ENCODE results near the gene STAP2. TPM values are rescaled to one million over a fixed set of nuclear protein-coding genes. Genes with fewer than 3 reads are reported as not detected.

Gene STAP2
- total RNA-seq, 1 experiment from 2014 or later, result 7.9 TPM

- DNase-seq (ENCODE audit: low read depth), result no peak
These were observed 32.9 kb upstream of the STAP2 start for GRCh38 chr19:4371247-4372164.

DNA sequence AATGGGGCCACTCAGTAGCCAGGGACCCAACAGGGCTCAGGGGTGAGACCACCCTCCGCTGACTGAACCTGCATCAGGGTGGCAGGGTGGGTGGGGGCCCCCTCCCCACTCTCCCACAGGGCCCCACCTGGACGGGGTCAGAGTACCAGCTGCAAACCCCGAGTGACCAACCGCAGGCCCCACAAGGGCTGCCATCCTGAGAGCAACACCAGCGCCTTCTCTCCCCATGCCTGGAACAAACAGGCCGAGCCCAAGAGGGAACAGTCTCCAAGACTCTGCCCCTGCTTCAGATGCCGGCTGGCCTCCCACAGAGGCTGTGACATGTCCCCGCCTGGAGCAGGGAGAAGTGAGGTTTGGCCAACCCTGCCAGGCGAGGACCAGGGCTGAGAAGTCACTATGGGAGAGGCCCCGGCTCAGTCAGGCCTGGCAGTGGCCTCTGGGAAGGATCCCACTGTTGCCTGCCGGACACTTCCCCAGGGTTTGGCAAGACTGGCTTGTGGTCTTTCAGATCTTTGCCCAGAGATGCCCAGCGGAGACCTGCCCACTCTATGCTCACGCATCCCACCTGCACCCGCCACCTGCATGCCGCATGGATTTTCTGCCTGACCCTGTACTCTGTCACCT lies 31.9 kb upstream of the STAP2 start:
- no peak for DNase-seq (ENCODE audit: low read depth)

GRCh38 chr19:4369888-4370260 lies 31.2 kb upstream of the STAP2 start:
- DNase-seq (ENCODE audit: low read depth), result no peak

DNA sequence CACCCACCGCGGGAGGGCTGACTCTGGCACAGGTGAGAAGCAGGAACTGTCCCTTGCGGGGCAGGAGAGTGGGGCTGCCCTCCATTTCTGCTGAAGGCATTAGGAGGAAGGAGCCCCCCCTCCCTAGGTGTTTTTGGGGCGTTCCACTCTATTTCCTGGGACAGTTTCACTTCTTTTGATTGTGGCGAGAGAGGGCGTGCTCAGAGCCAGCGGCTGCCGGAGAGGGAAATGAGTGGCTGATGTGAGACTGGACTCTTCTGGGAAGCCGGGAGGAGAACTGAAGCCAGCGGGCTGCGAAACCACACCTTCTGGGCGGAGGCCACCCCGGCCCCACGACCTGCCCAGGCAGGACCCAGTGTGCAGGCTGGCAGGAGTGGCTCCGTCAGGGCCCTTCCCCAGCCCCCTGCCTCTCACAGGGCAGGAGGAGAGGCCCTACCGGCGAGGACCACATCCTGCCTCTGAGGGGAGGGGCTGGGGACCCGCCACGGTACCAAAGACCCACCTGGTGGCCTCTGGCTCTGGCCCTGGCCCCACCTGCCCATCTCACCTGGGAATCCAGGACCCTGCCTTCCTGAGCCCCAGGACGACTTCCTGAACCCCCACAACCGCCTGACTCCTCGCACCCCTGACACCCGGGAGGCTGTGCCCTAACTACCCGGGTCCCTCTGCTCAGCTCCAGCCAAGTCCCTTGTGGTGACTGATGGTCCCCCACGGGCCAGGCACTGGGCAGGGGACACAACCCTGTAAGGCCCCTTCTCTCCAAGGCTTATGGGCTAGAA lies 30.7 kb upstream of the STAP2 start:
- DNase-seq (ENCODE audit: low read depth), result peak; percentile 30

- DNase-seq (ENCODE audit: low read depth), result no peak
These were observed 29.6 kb upstream of the STAP2 start for GRCh38 chr19:4368128-4368820.

- DNase-seq (ENCODE audit: low read depth), result no peak
These were observed 29.1 kb upstream of the STAP2 start for GRCh38 chr19:4367781-4368127.

DNA sequence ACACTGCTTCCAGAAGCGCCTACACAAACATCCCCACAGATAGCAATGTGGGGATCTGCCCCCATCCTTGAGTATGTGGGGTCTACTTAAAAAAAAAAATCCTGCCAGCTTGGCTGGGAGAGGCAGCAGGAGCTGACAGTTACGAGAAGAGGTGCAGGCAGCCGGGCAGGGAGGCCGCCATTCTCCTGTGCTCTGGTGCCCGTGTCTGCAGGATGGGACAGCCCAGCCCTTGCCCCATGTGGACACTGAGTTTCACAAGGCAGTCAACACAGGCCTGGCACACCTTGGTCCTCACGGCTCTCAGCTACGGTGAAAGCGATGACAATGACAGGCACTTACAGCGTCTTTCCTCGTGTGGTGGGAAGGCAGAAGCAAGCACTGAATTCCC lies 28.7 kb upstream of the STAP2 start:
- DNase-seq (ENCODE audit: low read depth), result no peak

- DNase-seq (ENCODE audit: low read depth), result no peak
These were observed 28.2 kb upstream of the STAP2 start for GRCh38 chr19:4366666-4367335.

DNA sequence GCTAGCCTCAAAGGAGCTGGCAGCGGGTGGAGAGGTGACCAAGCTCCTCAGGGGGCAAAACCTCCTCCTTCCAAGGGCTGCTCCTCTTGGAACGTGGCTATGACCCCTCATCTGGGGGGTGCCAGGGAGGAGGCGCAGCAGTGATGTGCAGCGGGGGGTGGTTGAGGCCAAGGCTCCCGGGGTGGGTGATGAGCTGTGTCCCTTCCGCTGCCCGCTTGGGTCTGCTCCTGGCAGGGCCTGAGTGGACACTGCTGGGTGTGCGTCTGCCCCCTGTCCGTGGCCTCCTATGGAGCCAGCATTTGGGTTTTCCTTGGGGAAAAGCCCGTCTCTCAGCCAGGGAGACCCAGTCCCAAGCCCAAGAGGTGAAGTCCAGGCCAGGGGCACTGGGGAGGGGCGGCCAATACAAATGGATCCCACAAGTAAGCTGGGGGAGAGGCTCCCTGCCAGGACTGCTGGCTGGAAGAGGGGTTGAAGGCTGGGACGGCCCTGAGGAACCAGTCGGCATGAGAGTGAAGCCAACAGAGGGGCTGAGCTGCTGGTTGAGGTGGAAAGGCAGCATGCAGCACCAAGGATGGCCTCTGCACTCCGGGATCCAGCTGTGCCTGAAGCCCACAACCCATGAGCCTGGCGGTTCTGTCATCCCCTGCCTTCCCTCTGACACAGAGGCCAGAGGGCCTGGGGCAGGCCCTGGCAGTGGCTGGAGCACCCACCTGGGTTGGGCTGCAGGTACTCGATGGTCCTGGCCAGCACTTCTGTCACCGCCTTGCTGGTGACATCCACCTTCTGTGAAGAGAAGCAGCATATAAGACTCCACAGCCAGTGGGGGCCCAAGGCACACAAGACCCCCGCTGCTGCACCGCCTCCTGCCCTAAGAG lies 27.4 kb upstream of the STAP2 start:
- DNase-seq (ENCODE audit: low read depth), result no peak

- no peak for DNase-seq (ENCODE audit: low read depth)
These were observed 26.7 kb upstream of the STAP2 start for GRCh38 chr19:4365341-4365740.

DNA sequence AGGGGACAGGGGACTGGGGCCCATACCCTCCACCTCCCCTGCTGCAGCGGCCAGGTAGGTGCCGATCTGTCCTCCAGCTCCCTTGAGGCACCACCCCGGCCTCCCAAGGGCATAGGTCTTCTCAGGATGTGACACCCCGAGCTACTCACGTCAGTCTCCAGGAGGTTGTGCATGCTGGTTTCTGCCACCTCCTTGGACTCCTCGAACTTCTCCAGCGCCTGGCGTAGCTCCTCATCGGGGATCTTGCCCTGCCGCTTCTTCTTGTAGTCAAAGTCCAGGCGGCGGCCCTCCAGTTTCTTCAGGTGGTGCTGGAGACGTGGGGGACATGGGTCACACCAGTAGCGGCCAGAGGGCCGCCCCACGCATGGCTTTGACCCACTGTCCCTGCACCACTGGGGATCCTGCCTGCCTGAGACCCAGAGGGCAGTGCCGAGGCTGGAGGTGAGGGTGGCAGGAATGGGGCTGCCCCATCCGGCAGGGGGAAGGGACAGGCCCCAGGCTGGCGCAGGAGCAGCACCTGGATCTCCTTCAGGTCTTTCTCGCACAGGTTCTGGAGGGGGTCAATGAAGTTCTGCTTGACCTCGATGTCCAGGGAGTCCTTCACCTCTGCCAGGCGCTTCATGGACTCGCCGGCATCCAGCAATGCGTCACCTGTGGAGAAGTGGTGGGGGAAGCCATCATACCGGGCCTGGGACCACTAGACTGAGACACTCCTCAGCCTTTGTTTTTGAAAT lies 25.1 kb upstream of the STAP2 start:
- no peak for DNase-seq (ENCODE audit: low read depth)

DNA sequence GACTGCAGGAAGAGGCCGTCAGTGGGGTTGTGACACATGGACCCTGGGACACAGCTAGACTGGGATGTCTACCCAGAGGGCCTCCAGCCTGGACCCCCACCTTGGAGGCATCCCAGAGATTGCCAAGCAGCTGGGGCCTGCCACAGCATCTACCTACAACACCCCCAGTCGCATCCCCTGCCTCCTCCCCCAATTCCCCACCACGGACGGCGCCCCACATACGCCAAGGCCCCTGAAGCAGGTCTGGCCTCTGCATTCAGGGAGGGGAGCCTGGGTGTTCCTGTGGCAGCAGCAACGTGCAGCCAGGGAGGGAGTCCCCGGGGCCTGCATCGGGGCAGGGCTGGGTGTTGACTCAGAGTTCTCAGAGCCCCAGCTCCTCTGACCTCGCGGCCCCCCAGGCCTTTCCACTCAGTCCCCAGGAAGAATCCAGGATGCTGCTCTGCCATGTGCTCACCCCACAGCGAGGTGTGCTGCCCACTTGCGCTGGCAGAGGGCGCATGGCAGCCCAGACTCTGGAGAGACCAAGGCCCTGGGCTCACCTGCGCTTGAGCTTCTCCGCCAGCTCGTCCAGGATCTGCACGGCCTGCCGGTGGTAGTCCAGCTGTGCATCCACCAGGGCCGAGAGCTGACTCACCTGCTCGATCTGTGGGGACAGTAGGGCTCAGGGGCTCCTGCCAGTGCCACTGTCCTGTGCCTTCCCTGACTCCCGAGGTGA lies 24.4 kb upstream of the STAP2 start:
- DNase-seq (ENCODE audit: low read depth), result peak; percentile 34

DNA sequence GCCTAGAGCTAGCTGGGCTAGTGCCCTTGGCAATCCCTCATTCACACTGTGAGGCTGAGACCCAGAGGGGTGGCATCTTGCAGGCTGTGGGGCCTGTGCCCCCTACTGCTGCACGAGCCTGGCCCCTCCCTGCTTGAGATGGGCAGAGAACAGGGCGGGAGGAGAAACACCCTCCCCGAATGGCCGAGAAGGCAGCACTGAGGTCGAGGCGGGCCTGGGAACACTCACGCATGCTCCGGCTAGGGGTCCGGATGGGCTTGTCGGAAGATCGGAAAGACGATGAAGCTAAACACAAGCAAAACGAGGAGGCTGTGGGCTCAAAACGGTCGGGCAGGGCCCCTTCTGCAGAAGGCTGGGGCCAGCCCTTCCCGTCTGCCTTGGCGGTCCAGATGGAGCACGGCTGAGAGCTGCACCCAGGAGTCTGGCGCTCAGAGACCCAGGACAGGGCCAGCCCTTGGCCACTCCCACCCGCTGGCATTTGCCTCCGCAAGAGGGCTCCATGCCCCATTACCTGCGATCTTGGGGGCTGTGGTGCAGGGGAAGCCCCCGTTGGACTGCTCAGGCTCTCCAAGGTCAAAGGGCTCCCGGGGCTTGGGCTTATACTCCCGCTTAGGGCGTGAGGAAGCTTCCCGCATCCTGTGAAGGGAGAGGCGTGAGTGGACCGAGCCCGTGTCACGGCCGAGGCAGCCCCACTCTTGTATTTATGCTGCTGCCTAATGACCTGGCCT lies 23.6 kb upstream of the STAP2 start:
- DNase-seq (ENCODE audit: low read depth), result no peak

DNA sequence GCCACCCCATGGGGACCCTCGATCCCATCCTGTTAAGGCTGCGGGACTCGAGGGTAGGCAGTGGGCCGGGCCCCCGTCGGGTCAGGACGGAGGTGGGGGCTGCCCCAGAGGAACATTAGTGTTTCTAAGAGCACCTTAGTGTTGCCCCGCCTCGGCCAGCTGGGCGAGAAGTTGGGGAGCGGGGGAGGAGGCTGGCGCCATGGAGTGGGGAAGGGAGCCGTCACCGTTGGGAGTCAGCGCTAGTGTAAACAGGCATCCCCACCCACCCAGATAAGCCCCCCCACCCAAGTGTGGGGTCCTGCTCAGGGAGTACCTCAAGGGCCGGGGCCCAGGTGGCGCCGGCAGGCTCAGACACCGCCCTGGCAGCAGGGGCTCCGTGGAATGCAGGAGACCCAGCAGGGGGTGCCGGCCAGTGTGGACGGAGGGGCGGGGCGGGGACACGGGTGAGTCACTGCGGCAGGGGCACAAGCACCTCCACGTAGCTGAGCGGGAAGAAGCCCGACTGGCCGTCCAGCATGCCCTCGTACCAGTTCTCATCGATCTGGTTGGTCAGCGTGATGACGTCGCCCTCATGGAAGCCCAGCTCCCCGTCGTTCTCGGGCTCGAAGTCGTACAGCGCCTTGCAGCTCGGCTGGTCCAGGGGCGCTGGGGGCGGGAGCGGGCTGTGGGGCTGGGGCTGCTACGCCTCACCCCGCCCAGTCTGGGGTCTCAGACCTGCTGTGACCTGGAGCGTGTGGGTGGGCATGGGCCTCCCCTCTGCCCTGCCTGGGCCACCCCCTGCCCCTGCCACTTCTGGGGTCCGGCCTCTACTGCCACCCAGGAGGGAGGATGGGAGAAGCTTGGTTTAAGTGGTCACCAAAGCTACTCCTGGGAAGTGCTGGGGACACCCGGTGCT lies 22.8 kb upstream of the STAP2 start:
- DNase-seq (ENCODE audit: low read depth), result no peak

DNA sequence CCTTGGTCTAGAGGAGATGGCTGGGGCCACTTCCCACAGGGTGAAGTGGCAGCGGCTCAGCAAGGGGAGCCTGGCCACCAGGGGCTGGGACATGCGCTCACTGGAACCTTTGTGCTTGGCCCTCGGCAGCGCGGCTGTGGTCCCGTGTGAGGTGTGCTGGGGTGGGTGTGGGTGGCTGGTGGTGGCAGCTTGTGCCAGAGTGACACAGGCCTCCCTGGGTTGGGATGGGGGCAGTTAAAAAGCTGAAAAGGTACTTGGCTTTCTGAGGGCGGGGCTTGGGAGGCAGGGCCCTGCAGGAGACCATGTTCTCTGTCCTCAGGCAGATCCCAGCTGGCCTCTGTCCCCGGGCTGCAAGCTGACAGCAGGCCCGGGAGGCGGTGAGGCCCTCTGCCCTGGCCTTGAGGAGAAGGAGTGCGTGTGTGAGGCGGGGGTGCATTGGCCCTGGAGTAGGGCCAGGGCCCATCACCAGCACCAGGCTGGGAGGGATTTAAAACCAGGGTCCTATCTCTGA lies 22.1 kb upstream of the STAP2 start:
- DNase-seq (ENCODE audit: low read depth), result no peak

DNA sequence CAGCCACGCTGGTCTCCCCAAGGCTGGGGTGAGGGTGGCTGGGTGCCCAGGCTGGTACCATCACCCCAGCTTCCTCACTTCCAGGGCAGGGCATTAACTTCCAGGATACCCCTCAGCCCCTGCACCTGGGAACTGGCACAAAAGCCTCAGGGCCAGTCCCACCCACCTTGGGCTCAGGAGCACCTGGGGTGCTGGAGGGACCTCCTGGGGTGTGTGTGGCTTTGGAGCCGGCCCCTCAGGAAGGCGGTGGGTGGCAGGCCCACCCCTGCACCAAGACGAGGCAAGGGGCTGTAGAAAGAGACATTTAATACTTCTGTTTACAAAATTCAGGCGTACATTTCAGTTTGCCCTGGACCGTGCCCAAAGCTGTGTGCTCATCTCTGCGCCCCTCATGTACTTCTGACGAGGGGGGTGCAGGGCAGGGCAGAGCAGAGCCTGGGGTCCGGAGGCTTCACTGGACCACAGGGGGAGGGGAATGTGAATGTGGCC lies 21.5 kb upstream of the STAP2 start:
- DNase-seq (ENCODE audit: low read depth), result no peak

DNA sequence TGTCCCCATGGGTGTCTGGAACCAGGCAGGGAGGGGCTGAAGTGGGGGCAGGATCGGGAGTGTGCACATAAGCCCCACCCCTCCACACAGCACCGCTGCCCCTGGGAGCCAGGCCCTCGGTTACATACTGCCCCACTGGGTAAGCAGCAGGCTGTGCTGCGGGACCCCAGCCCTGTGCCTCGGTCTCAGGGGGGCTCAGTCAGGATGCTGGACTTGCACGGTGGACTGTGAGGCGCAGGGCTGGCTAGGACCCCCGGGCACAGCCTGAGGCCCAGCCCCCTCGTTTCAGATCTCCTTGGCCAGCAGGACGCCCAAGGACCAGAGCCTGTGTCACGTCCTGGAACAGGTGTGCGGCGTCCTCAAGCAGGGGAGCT lies 21.0 kb upstream of the STAP2 start:
- DNase-seq (ENCODE audit: low read depth), result no peak
